ENCODE measurements around the gene MTX1. TPM values are rescaled to one million over a fixed set of nuclear protein-coding genes. Genes with fewer than 3 reads are reported as not detected.
A peak's percentile ranks its signal among the peaks of the same experiment; 100 is the strongest.

MTX1 gene
- total and polyA plus RNA-seq, 9 donors = 15.6 to 35.4 (median 27.7) TPM

GRCh38 chr1:155168456-155169210 is 39.9 kb upstream of the MTX1 start:
- TF ChIP-seq POLR2A (IDR thresholded peaks at IDR 0.05) (no peak), EP300 (IDR thresholded peaks at IDR 0.05) (no peak), CTCF (IDR thresholded peaks at IDR 0.05) (no peak)
- Histone ChIP-seq H3K9me3 (no peaks in the 10 kb centered on the region), H3K4me1 (ENCODE audit: insufficient read depth) (peaks cover 7% of the 10 kb centered on the region), H3K27me3 (no peaks in the 10 kb centered on the region), H3K27ac (no peak overlapping the region), H3K36me3 (no peaks in the 10 kb centered on the region), H3K4me3 (no peak overlapping the region)
- intact Hi-C loops (cut with DNase I) = loop anchor here (2.0 to 5.0 kb wide), 3 partner anchors 76 to 78 kb away; no protein-coding TSS in a partner anchor
- WGBS, 3 donors = 74 to 79% (median 79%) methylated on average over 10 of the region's 10 CpGs
- DNase-seq = no peak

GRCh38 chr1:155169541-155169940 is 39.0 kb upstream of the MTX1 start:
- no peak overlapping the region for H3K4me3 ChIP-seq
- no peak overlapping the region for H3K27ac ChIP-seq
- peaks cover 7% of the 10 kb centered on the region for H3K4me1 ChIP-seq (ENCODE audit: insufficient read depth)
- no peaks in the 10 kb centered on the region for H3K9me3 ChIP-seq
- H3K36me3 ChIP-seq = no peaks in the 10 kb centered on the region
- DNase-seq = no peak
- intact Hi-C loops (cut with DNase I) = loop anchor here (2.0 to 5.0 kb wide), 3 partner anchors 77 to 79 kb away; no protein-coding TSS in a partner anchor
- no peak for TF ChIP-seq EP300 (IDR thresholded peaks at IDR 0.05)
- H3K27me3 ChIP-seq = no peaks in the 10 kb centered on the region
- WGBS, 3 donors = 62 to 73% (median 70%) methylated on average over 5 of the region's 5 CpGs

GRCh38 chr1:155170101-155170785 is 38.3 kb upstream of the MTX1 start:
- intact Hi-C loops (cut with DNase I) = loop anchor here in 2 of 4 donors (5.0 to 10.0 kb wide), 3 partner anchors 33 to 425 kb away; partner anchors contain the start of genes RUSC1 (in 1 of the 2) and SLC50A1 (in 1 of the 2)
- Histone ChIP-seq H3K9me3 (no peaks in the 10 kb centered on the region), H3K27ac (no peak overlapping the region), H3K27me3 (no peaks in the 10 kb centered on the region), H3K36me3 (no peaks in the 10 kb centered on the region), H3K4me1 (ENCODE audit: insufficient read depth) (peaks cover 7% of the 10 kb centered on the region), H3K4me3 (no peak overlapping the region)
- 80 to 89% (median 86%) methylated on average over 2 of the region's 2 CpGs for WGBS, 3 donors
- peak in 1 of 5 donors; percentile 1 for DNase-seq
- TF ChIP-seq CTCF (IDR thresholded peaks at IDR 0.05) (no peak), POLR2A (IDR thresholded peaks at IDR 0.05) (no peak), EP300 (IDR thresholded peaks at IDR 0.05) (no peak)

GRCh38 chr1:155170806-155171205 is 37.7 kb upstream of the MTX1 start:
- 86 to 93% (median 89%) methylated on average over 7 of the region's 7 CpGs for WGBS, 3 donors
- Histone ChIP-seq H3K4me1 (ENCODE audit: insufficient read depth) (peaks cover 7% of the 10 kb centered on the region), H3K27me3 (no peaks in the 10 kb centered on the region), H3K36me3 (no peaks in the 10 kb centered on the region), H3K27ac (no peak overlapping the region), H3K4me3 (no peak overlapping the region), H3K9me3 (no peaks in the 10 kb centered on the region)
- TF ChIP-seq CTCF (IDR thresholded peaks at IDR 0.05) (no peak), EP300 (IDR thresholded peaks at IDR 0.05) (no peak)
- intact Hi-C loops (cut with DNase I) = loop anchor here in 2 of 4 donors (5.0 to 10.0 kb wide), 3 partner anchors 34 to 424 kb away; partner anchors contain the start of genes RUSC1 (in 1 of the 2) and SLC50A1 (in 1 of the 2)
- peak in 2 of 5 donors; percentile 4 to 7 for DNase-seq

Measured in ovary (tissue), 9 donors.